IPS-NIHi11 (cell line): Measurements from ENCODE around the gene CD99.

ENCODE experiments used
- DNase-seq: peaks from one replicate; pipeline ENCODE4 v3.0.0; 2012; ENCODE audit warnings: mixed read lengths, low spot score

Gene CD99

DNA sequence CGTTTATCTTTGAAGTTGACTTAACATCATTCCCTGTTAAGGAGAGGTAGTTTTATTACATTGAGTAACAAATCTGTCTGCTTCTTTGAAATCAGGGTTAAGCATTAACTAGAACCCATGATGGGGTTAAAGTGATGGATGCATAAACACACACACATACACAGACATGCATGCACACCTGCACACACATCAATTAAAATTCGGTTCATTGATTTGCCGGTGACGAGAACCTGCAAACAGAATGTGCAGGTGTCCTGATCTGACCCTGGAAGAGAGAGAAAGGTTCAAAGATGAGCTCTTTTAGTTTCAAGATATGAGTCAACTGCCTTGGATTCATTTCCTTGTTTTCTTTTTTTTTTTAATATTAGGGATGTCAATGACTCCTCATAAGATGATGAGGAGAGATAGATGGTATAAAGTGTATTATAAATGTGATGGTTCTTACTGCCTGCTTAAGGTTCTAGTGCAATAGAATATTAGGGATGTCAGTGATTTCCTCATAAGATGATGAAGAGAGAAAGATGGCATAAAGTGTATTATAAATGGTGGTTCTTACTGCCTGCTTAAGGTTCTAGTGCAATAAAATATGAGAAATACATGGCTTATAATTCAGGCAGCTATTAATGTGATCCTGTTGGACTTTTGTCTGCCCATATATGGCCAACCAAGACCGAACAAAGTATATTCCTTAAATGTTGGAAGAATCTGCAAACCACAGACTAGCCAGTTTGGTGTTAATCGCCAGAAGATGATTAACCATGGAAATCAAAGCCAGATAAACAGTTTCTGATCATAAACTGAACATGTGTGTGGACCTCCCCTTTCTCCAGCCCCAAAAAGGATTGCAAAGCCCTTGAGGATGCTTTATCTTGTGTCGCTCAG lies 14.1 kb upstream of the CD99 start:
- DNase-seq: no peak

DNA sequence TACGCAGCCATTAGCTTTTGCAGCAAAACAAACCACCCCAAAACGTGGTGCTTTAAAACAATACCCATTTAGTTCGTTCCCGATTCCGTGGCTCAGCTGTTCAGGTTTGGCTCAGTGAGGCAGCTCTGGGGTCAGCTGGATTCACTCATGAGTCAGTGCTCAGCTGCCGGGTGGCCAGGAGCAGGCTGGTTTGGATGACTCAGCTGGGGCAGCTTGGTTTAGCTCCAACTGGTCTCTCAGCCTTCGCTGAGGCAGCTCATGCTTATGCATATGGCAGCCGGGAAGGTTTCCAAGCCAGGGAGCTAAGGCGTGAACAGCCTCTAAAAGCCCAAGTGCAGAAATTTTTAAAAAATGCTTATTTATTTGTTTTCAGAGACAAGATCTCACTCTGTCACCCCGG lies 13.3 kb upstream of the CD99 start:
- DNase-seq: peak; percentile 28

DNA sequence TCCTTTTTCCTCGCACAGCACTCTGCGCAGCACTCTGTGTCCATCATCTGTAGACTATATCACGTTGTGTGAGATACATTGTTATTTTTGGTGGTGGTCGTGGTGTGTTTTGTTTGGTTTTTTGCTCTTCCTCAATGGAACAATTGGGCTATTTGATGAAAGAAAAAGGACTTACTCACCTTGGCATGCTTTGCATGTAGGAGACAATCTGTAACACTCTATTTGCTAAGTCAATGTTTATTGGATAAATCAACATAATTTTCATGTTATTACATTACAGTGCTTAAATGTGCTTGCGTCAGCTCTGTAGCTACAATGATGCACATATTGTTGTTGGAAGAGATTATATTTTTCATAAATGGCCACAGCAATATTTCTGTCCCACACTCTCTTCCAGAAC lies 12.5 kb upstream of the CD99 start:
- DNase-seq: no peak

DNA sequence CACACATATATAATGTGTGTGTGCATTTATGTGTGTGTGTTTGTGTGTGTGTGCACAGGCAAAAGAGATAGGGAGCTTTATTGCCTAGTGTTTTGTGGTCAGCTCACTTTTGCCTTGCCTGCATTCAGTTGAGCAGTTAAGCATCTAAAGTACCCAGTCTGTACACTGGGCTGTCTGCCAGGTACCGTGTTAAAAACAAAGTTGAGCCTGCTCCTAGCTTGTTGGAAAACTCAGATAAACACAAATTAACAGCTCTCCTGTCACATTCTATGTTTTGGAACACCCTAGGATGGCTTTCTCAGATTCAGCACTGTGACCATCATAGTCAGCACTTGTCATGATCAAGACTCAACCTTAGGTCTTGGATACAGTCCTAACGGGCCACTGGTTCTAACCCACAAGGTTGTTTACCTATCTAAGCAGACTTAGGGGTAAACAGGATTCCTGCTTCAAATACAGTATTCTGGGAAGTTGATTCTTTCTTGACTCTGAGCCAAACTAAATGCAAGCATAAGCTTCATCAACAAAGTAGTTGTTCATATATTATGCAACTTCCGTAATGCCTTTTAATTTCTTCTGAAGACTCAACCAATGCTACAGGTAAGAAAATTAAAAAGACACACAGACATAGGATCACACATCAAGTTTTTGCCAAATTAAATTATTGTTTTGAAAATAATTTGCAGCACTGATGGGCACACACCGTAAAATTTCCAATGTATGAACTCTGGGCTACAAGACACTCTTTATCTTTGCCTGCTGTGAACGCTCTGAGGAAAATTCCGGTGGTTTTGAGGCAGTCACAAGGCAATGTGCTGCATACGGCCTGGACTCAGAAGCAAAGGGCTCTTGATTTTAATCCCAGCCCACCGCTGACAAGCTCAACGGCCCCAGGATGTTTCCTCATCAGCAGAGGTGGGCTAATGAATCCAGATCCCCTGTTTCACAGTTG lies 11.3 kb upstream of the CD99 start:
- no peak for DNase-seq

DNA sequence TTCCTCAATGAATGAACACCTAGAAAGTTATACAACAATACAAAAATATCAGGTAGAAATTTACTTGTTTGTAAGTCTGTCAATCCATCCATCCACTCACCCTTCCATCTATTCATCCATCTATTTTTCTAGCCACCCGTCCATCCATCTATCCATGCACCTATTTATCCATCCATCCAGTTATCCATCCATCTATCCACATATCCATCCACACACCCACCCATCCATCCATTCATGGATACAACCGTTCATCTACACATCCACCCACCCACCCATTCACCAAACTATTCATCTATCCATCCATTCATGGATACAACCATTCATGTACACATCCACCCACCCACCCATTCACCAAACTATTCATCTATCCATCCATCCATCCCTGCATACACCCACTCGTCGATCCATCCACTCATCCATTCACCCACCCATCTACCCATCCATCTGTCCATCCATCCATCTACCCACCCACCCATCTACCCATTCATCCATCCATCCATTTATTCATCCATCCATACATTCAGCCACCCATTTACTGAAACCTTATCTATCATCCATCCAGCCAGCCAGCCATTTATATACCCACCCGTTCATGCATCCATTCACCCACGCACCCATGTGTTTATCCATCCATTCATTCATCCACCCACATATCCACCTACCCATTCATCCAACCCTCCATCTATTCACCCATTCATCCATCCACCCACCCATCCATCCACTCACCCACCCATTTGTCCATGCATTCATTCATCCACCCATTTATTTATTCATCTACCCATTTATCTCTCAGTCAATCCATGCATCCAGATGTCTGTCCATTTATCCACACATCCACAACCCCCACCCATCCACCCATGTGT lies 10.4 kb upstream of the CD99 start:
- DNase-seq: no peak

DNA sequence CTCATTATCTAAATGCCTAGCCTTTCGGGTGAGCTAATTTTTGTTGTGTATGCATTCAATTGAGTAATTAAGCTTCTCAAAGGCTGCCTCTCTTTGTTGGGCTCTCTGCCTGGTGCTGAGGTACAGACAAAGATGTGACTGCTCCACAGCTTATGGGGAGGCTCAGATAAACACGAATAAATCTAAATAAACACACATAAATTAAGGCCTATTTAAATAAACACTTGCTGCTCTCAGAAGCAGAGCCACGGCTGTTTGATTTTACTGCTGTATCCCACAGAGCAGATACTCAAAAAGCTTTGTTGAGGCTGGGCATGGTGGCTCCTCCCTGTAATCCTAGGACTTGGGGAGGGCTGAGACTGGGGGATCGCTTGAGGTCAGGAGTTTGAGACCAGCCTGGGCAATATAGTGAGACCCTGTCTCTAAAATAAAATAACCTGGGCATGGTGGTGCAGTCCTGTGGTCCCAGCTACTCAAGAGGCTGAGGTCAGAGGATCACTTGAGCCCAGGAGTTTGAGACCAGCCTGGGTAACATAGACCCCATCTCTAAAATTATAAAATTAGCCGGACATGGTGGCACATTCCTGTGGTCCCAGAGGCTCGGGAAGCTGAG lies 8.4 kb upstream of the CD99 start:
- no peak for DNase-seq

DNA sequence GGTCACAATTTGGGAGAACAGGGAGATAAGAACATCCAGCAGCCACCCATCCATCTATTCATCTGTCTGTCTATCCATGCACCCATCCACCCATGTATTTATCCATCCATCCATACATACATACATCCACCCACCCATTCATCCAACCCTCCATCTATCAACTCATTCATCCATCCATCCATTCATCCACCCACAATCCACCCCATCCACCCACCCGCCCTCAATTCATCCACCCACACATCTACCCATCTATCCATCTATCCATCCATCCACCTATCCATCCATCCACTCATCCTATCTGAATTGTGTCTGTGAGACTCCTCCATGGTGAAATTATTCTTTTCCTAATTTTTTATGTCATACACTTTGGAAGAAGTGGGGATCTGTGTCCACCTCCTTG lies 6.8 kb upstream of the CD99 start:
- no peak for DNase-seq

DNA sequence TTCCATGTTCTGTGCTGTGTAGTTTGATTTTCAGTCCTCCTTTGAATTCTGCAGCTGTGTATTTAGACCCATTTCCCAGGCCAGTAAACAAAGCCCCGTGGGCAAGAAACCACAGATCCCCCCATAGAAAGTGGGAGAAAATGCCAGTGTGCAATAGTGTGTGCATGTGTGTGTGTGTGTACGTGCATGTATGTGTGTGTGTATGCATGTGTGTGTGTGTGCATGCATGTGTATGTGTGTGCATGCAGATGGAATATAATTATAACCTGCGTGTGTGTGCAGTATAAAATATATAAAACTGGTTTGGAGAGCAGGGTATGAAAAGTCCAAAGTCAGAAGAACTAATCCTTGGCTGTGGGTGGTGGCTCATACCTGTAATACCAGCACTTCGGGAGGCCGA lies 5.2 kb upstream of the CD99 start:
- DNase-seq: no peak

DNA sequence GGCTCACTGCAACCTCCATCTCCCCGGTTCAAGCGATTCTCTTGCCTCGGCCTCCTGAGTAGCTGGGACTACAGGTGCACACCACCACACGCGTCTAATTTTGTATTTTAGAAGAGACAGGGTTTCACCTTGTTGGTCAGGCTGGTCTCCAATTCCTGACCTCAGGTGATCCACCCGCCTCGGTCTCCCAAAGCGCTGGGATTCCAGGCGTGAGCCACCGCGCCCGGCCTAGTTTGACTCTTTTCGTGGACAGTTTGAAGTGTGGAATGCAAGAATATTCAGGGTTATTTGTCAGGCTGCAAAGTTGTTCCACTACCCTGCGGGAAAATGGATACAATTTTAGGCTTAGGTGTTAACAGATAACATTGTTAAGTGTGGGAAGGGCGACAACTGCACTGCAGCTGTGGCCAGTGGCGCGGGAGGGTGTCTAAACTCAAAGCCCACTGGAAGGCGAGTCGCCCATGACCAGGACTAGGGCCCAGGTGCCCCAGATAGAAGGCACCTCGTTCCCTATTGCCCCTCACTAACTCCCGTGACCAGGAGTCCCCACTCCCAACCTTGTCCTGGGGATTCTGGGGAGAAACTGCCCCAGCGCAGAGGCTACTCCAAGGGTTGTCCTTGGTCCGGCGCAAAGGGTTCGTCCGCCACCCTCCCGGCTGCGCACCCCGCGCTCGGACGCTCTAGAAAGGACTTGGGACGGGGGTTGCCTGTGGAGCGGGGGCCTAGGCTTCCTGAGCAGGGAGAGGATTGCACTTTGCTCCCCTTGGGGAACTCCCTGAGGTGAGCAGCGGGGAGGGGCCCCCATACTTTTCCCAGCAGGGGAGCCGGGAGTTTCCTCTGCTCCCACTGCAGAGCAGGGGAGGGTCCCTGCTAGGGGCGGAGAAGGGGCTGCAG lies 1.1 kb upstream of the CD99 start:
- DNase-seq: no peak

DNA sequence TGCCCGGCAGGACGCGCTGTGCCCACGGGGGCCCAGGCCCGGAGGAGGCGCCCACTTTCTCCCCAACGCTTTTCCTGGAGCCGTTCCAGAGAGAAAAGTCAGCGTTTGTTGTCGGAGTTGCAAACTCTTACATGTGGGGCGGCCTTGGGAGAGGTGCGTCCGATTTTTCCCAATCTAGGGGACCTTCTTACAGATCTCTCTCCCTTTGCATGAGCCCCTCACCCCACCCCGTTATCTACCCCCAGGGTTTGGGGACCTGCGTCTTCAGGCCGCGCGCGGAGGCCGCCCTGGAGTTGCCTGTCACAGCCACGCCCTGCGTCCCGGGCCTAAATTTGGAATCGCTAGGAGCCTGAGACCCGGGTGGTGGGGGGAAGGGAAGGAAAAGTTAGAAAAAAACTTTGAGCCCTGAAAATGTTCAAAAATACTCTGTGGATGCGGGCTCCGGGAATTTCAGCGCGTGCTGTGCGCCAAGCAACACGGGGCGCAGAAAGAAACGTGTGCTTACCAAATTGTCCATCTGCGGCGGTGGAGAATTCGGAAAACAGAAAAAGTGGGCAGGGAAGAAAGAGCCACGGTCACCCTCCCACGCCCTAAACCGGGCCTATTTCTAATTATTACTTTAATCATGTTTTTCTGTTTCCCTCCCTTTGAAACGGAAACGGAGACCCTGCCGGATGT lies 587 bp downstream of the CD99 start:
- no peak for DNase-seq

DNA sequence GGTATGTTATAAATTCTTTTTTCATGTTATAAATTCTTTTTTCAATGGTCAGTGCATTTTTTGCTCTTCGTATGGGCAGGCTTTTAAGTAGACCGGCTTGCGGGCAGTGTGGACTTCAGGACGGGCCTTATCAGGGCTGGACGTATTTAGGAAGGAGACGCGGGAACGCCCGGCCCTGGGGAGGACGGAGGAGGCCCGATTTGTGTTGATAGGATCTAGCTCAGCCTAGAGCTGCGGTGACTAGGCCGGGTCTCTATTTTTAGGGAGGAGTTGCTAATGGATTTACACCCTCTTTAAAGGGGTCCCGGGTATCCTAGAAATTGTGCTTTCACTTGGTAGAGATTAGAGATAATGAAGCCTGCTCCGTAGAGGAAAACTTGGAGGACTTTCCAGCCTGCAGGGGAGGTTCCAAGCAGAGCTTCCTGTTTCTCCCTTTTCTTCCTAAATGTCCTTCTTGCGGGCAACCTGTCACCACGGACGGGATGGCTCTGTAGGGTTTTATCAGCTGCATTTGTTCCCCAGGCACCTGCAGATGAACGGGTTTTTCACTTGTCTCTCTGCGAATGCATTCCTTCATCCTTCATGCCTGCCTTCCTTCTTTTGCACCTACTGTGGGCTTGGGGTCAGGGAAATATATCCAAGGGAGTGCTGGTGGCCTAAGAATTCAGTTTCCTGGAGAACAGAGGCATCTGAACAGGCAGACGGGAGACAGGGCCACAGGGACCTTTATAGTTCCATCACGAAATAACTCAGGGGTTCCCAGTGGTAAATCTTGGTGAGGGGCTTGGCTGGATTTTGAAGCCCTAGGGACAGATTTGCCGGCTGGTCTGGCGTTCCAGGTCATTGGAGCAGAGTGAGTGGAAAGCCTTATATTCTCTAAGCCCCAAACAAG lies 1.4 kb downstream of the CD99 start:
- DNase-seq: no peak

DNA sequence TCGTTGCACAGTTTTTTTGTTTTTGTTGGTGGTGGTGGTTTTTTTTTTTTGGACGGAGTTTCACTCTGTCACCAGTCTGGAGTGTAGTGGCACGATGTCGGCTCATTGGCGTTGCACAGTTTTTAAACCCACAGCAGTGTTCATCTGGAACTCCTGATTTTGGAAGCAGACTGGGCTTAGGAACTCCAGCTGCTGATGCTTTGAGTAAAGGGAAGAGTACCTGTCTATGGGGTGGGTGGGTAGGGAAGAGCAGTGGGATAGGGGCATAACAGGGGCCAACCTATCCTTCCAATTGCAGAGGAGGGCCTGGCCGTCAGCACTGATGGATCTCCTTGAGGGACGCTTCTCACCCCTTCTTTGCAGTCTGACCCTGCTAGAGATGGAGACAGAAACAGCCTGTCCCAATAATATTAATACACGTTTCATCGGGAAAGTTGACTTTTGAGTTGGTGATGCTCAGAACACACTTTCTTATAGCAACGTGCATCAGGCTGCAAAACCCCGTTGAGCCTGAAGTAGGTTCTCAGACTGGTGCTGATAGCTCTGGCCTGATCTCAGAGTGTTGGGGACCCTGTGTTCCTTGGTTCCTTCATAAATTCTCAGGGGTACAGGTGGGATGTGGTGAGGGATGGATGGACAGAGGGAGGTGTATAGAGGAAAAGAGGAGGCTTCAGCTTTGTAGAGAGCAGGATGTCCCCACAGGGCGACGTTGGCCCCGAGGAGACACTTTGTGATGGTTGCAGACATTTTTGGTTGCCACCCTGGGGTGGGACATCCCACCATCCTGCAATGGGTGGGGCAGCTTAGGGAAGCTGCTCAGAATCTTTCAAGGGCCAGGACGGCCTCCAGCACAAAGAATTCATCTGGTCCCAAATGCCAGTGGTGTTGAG lies 2.3 kb downstream of the CD99 start:
- DNase-seq: no peak

DNA sequence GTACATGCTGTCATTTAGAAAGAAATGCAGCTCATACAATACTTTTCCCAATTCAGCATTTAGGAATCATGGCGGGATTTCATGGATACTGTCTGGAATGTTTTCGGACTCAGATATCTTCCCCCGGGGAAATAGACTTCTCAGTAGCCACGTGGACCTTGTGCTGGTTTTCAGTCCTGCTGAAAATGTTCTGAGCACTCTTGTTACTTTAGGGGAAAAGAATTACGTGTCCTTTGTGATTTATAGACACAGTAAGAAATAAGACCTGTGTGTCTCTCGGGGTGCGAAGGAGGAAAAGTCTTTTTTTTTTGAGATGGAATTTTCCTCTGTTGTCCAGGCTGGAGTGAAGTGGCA lies 3.8 kb downstream of the CD99 start:
- no peak for DNase-seq

DNA sequence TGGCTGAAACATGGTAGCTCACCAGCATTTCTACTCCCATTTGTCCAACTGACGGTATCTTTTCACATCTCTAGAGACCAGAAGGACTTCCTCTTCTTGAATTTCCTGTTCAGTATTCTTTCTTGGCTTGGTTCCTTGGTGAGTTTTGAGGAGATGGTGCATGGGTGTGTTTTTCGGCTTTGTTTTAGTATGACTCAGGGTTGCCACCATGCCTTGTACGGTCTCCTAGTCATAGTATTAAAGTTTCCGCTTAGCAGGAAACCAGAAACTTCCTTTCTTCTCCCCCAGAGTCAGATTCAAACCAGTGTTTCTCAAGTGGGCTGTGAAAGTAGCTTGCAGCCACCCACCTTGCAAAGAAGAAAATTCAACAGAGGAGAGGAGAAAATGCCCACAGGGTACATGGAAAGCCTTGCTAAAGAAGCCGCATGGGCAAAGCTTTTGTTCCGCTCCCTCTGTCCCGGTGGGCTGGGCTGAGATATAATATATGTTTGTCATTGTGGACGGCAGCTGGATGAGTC lies 5.7 kb downstream of the CD99 start:
- no peak for DNase-seq

DNA sequence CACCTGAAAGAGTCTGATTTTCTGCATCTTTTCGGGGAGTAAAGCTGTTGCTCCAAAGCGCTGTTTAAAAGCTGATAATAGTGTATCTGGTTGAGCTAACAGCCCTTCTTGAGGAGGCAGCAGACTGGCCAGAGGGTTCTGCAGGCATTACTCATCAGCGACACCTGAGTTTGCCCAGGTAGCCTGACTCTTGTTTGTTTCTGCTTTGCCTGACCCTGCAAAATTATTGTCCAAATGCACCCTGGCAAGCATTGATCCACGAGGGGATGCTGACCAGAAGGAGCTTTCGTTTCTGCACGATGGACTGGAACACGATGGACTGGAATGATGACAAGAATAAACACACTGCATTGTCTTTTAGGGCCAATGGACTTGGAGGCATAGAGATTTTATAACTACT lies 6.2 kb downstream of the CD99 start:
- no peak for DNase-seq

DNA sequence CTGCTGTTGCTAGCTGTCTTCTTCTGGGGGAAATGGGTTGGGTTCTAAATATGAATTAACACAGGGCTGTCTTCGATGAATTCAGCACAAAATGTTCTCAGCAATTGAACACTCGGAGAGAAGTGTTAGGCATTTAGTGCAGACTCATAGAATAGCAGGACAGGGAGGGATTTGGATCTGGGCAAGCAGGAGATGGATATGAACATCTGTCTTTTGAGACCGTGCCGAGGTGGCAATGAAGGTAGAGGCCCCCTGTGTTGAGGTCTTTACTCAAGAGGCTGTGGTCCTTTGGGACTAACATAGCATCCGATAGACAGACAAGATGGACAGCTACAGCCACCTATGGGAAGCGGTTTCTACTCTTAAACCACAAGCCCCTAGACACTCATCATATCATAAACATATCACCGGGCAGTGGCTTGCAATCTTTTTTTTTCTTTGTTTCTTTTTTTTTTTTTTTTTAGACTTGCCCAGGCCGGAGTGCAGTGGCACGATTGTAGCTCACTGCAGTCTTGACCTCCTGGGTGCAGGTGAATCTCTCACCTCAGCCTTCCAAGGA lies 6.7 kb downstream of the CD99 start:
- DNase-seq: no peak

DNA sequence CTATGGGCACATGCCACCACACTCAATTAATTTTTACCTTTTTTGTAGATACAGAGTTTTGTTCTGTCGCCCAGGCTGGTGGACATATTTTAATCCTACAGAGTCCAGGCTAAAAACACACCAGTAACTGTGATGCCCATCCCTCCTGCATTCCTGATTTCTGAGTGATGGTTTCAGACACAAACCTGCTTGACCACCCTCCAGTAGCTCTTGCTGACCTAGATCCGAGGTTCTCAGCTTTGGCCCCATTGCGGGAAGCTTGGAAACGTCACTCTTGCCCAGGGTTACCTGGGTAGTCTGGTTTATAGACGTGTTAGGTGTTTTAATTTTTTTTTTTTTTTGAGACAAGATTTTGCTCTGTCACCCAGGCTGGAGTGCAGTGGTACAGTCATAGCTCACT lies 7.5 kb downstream of the CD99 start:
- DNase-seq: no peak

DNA sequence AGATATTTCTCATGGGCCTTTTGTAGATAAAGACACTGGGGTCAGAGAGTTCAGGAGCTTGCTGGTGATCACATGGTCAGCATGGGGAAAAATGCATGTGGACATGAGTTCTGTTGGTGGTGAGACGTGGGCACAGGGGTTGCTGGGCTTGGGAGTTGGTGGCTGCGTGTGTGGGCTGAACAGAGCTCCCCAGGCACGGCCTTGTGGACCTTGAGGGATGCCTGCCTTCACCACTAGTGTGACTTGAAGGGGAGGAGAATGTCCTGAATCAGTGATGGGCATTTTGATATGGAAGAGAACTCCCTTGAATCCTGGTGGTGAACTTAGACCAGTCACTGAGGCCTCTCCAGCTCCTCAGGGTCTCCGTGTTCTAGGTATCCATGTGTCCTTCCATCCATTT lies 8.9 kb downstream of the CD99 start:
- DNase-seq: no peak
